HG02588 (cell line): Measurements from ENCODE around the gene GSTCD.
A peak's percentile ranks its signal among the peaks of the same experiment; 100 is the strongest.

Experiments
- ATAC-seq: cut with Tn5 transposase; IDR thresholded peaks from one replicate; pipeline ENCODE4 v1.9.1; 2021; ENCODE audit warnings: mild to moderate bottlenecking, moderate library complexity; ENCODE audit not compliant: unreplicated experiment

Gene GSTCD

GRCh38 chr4:105871997-105872396 is 163.4 kb downstream of the GSTCD start:
- ATAC-seq = no peak

- ATAC-seq = no peak
Observed at GRCh38 chr4:105875233-105875632, 166.6 kb downstream of the GSTCD start.

DNA sequence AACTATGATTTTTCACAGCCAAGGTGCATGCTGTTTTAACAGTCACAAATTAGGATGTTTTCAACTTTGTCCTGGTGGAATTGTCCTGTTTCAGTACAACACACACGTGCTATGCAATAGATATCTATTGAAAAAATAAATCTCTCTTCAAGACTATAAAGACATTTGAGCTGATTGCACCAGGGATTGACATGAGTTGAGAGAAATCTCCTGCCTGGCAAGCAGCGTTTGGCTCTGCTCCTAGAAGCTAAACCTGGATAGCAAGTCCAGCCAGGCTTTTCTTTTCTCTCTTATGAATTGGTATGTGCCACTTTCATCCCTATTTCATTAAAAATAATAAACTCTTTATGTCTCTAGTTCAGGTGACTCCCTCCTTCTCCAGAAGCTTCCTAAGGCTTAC is 170.1 kb downstream of the GSTCD start:
- no peak for ATAC-seq

GRCh38 chr4:105887508-105887907 is 178.9 kb downstream of the GSTCD start:
- no peak for ATAC-seq

GRCh38 chr4:105894660-105895582 is 186.3 kb downstream of the GSTCD start, which contains the start of gene NPNT:
Gene NPNT (plus strand): TSS chr4:105895471. CDS start chr4:105895653, 182 bp downstream.
- peak; percentile 28 for ATAC-seq

GRCh38 chr4:105895583-105896460 is 187.2 kb downstream of the GSTCD start:
- peak; percentile 48 for ATAC-seq

- ATAC-seq = no peak
Observed at GRCh38 chr4:105896461-105896942, 187.9 kb downstream of the GSTCD start.
